Activated naive CD8-positive, alpha-beta T cell (primary cell): ENCODE data around the gene TENM3.

Source experiments
- H3K27ac Mint-ChIP-seq: one replicate; pipeline ENCODE4 v1.8.0; 2021; ENCODE audit warnings: mixed read lengths
- H3K27me3 Mint-ChIP-seq: one replicate; pipeline ENCODE4 v1.8.0; 2021; ENCODE audit warnings: mixed read lengths
- H3K36me3 Mint-ChIP-seq: one replicate; pipeline ENCODE4 v1.8.0; 2021; ENCODE audit warnings: mixed read lengths
- H3K4me1 Mint-ChIP-seq: one replicate; pipeline ENCODE4 v1.8.0; 2021; ENCODE audit warnings: low read depth, mixed read lengths
- H3K4me3 Mint-ChIP-seq: one replicate; pipeline ENCODE4 v1.8.0; 2021; ENCODE audit warnings: mild to moderate bottlenecking, mixed read lengths
- H3K9me3 Mint-ChIP-seq: one replicate; pipeline ENCODE4 v1.8.0; 2021; ENCODE audit warnings: low read depth, mixed read lengths

TENM3 gene

GRCh38 chr4:182339221-182339641, 96.0 kb downstream of the TENM3 start:
- Mint-ChIP-seq H3K27me3 (peaks cover under 1% of the 10 kb centered on the region), H3K4me1 (no peaks in the 10 kb centered on the region), H3K4me3 (no peak overlapping the region), H3K27ac (no peak overlapping the region), H3K9me3 (no peaks in the 10 kb centered on the region), H3K36me3 (no peaks in the 10 kb centered on the region)

GRCh38 chr4:182343453-182343852, 100.3 kb downstream of the TENM3 start:
- Mint-ChIP-seq H3K27ac (no peak overlapping the region), H3K9me3 (no peaks in the 10 kb centered on the region), H3K4me3 (no peak overlapping the region), H3K27me3 (peaks cover 16% of the 10 kb centered on the region), H3K36me3 (no peaks in the 10 kb centered on the region), H3K4me1 (no peaks in the 10 kb centered on the region)

- Mint-ChIP-seq H3K36me3 (no peaks in the 10 kb centered on the region), H3K27ac (no peak overlapping the region), H3K9me3 (no peaks in the 10 kb centered on the region), H3K4me3 (no peak overlapping the region), H3K27me3 (peaks cover 16% of the 10 kb centered on the region), H3K4me1 (no peaks in the 10 kb centered on the region)
Observed at GRCh38 chr4:182344968-182345367, 101.8 kb downstream of the TENM3 start.

- H3K27me3 Mint-ChIP-seq: peaks cover 16% of the 10 kb centered on the region
- H3K4me1 Mint-ChIP-seq: no peaks in the 10 kb centered on the region
- no peak overlapping the region for H3K4me3 Mint-ChIP-seq
- no peaks in the 10 kb centered on the region for H3K9me3 Mint-ChIP-seq
- no peak overlapping the region for H3K27ac Mint-ChIP-seq
- H3K36me3 Mint-ChIP-seq: no peaks in the 10 kb centered on the region
Observed at GRCh38 chr4:182346250-182346649, 103.0 kb downstream of the TENM3 start.

- peaks cover 16% of the 10 kb centered on the region for H3K27me3 Mint-ChIP-seq
- no peak overlapping the region for H3K27ac Mint-ChIP-seq
- no peak overlapping the region for H3K4me3 Mint-ChIP-seq
- no peaks in the 10 kb centered on the region for H3K4me1 Mint-ChIP-seq
- no peaks in the 10 kb centered on the region for H3K9me3 Mint-ChIP-seq
- H3K36me3 Mint-ChIP-seq: no peaks in the 10 kb centered on the region
Observed at GRCh38 chr4:182346675-182347375, 103.6 kb downstream of the TENM3 start.

GRCh38 chr4:182348779-182349326, 105.7 kb downstream of the TENM3 start:
- no peaks in the 10 kb centered on the region for H3K4me1 Mint-ChIP-seq
- no peaks in the 10 kb centered on the region for H3K9me3 Mint-ChIP-seq
- H3K36me3 Mint-ChIP-seq: no peaks in the 10 kb centered on the region
- peaks cover 16% of the 10 kb centered on the region for H3K27me3 Mint-ChIP-seq
- no peak overlapping the region for H3K27ac Mint-ChIP-seq
- H3K4me3 Mint-ChIP-seq: no peak overlapping the region

- H3K4me1 Mint-ChIP-seq: no peaks in the 10 kb centered on the region
- no peaks in the 10 kb centered on the region for H3K36me3 Mint-ChIP-seq
- no peak overlapping the region for H3K27ac Mint-ChIP-seq
- H3K4me3 Mint-ChIP-seq: no peak overlapping the region
- H3K27me3 Mint-ChIP-seq: peaks cover 12% of the 10 kb centered on the region
- H3K9me3 Mint-ChIP-seq: peaks cover 3% of the 10 kb centered on the region
Observed at GRCh38 chr4:182350041-182350440, 106.8 kb downstream of the TENM3 start.

GRCh38 chr4:182351485-182351884, 108.3 kb downstream of the TENM3 start:
- Mint-ChIP-seq H3K27me3 (peaks cover 6% of the 10 kb centered on the region), H3K36me3 (no peaks in the 10 kb centered on the region), H3K27ac (no peak overlapping the region), H3K9me3 (peaks cover 10% of the 10 kb centered on the region), H3K4me3 (no peak overlapping the region), H3K4me1 (no peaks in the 10 kb centered on the region)

GRCh38 chr4:182354106-182354505, 110.9 kb downstream of the TENM3 start:
- H3K9me3 Mint-ChIP-seq: peaks cover 10% of the 10 kb centered on the region
- H3K27me3 Mint-ChIP-seq: no peaks in the 10 kb centered on the region
- H3K4me3 Mint-ChIP-seq: no peak overlapping the region
- no peak overlapping the region for H3K27ac Mint-ChIP-seq
- no peaks in the 10 kb centered on the region for H3K4me1 Mint-ChIP-seq
- H3K36me3 Mint-ChIP-seq: no peaks in the 10 kb centered on the region

GRCh38 chr4:182354867-182355266, 111.7 kb downstream of the TENM3 start:
- H3K36me3 Mint-ChIP-seq: no peaks in the 10 kb centered on the region
- no peak overlapping the region for H3K27ac Mint-ChIP-seq
- no peak overlapping the region for H3K4me3 Mint-ChIP-seq
- H3K9me3 Mint-ChIP-seq: peaks cover 10% of the 10 kb centered on the region
- no peaks in the 10 kb centered on the region for H3K27me3 Mint-ChIP-seq
- no peaks in the 10 kb centered on the region for H3K4me1 Mint-ChIP-seq

GRCh38 chr4:182367153-182367552, 124.0 kb downstream of the TENM3 start:
- H3K27me3 Mint-ChIP-seq: peaks cover 3% of the 10 kb centered on the region
- H3K36me3 Mint-ChIP-seq: no peaks in the 10 kb centered on the region
- H3K9me3 Mint-ChIP-seq: no peaks in the 10 kb centered on the region
- H3K4me1 Mint-ChIP-seq: no peaks in the 10 kb centered on the region
- H3K27ac Mint-ChIP-seq: no peak overlapping the region
- no peak overlapping the region for H3K4me3 Mint-ChIP-seq

GRCh38 chr4:182369211-182369610, 126.0 kb downstream of the TENM3 start:
- H3K4me1 Mint-ChIP-seq: no peaks in the 10 kb centered on the region

GRCh38 chr4:182370491-182370890, 127.3 kb downstream of the TENM3 start:
- Mint-ChIP-seq H3K4me3 (no peak overlapping the region), H3K4me1 (no peaks in the 10 kb centered on the region)

More at GRCh38 chr4:182369211-182369610, 126.0 kb downstream of the TENM3 start:
- Mint-ChIP-seq H3K9me3 (no peaks in the 10 kb centered on the region), H3K27me3 (peaks cover 3% of the 10 kb centered on the region), H3K27ac (no peak overlapping the region), H3K36me3 (no peaks in the 10 kb centered on the region), H3K4me3 (no peak overlapping the region)

GRCh38 chr4:182380771-182381181, 137.6 kb downstream of the TENM3 start:
- H3K9me3 Mint-ChIP-seq: no peaks in the 10 kb centered on the region
- H3K4me1 Mint-ChIP-seq: no peaks in the 10 kb centered on the region
- H3K4me3 Mint-ChIP-seq: no peak overlapping the region
- H3K36me3 Mint-ChIP-seq: no peaks in the 10 kb centered on the region
- H3K27ac Mint-ChIP-seq: no peak overlapping the region
- H3K27me3 Mint-ChIP-seq: no peaks in the 10 kb centered on the region

More at GRCh38 chr4:182370491-182370890, 127.3 kb downstream of the TENM3 start:
- Mint-ChIP-seq H3K27ac (no peak overlapping the region), H3K27me3 (no peaks in the 10 kb centered on the region), H3K9me3 (no peaks in the 10 kb centered on the region), H3K36me3 (no peaks in the 10 kb centered on the region)

- Mint-ChIP-seq H3K9me3 (no peaks in the 10 kb centered on the region), H3K36me3 (no peaks in the 10 kb centered on the region), H3K4me3 (no peak overlapping the region), H3K27ac (no peak overlapping the region), H3K27me3 (no peaks in the 10 kb centered on the region), H3K4me1 (no peaks in the 10 kb centered on the region)
Observed at GRCh38 chr4:182382941-182383340, 139.7 kb downstream of the TENM3 start.

GRCh38 chr4:182384631-182385091, 141.5 kb downstream of the TENM3 start:
- Mint-ChIP-seq H3K9me3 (no peaks in the 10 kb centered on the region), H3K36me3 (no peaks in the 10 kb centered on the region), H3K27me3 (no peaks in the 10 kb centered on the region), H3K4me1 (no peaks in the 10 kb centered on the region), H3K4me3 (no peak overlapping the region), H3K27ac (no peak overlapping the region)
